Tibial nerve (tissue), 4 donors: ENCODE data around the gene EEF1AKMT4. TPM values are rescaled to one million over a fixed set of nuclear protein-coding genes. Genes with fewer than 3 reads are reported as not detected.

Source experiments
- DNase-seq, 2 donors: peaks; one replicate each; pipeline ENCODE4 v3.0.0-alpha.2; 2019; ENCODE audit warnings: low spot score in 2 of 2
- H3K27ac ChIP-seq, 4 donors: fragments of 200-600 bp; sonication (generic) in 3 of 4; one replicate each; pipeline ENCODE4 v1.5.1; 2017 to 2019; ENCODE audit warnings: mild to moderate bottlenecking in 1 of 4
- H3K27me3 ChIP-seq, 2 donors: fragments of 200-600 bp; sonication (generic) in 1 of 2; one replicate each; pipeline versions ENCODE4 v1.5.1 to v1.6.0; 2017 to 2019
- H3K36me3 ChIP-seq, 3 donors: fragments of 200-600 bp; sonication (generic); one replicate each; pipeline ENCODE4 v1.5.1; 2018 to 2019
- H3K4me1 ChIP-seq, 4 donors: fragments of 200-600 bp; sonication (generic) in 3 of 4; one replicate each; pipeline ENCODE4 v1.5.1; 2017 to 2019
- H3K4me3 ChIP-seq, 4 donors: fragments of 200-600 bp; sonication (generic) in 3 of 4; one replicate each; pipeline ENCODE4 v1.5.1; 2017 to 2019; ENCODE audit warnings: mild to moderate bottlenecking in 1 of 4, moderate library complexity in 1 of 4
- H3K9me3 ChIP-seq, 4 donors: fragments of 200-600 bp; sonication (generic) in 3 of 4; one replicate each; pipeline ENCODE4 v1.5.1; 2017 to 2019
- CTCF ChIP-seq, 5 experiments: fragments of 200-600 bp in 3 of 5; fragments of 450-650 bp in 2 of 5; sonication (generic) in 3 of 5; IDR thresholded peaks; one replicate each; pipeline ENCODE4 v1.5.1; 2016 to 2019; ENCODE audit warnings: antibody characterized with exemption in 5 of 5, mild to moderate bottlenecking in 3 of 5, moderate library complexity in 2 of 5
- EP300 ChIP-seq, 2 donors: sonication (generic); formaldehyde crosslinking; IDR thresholded peaks; one replicate each; pipeline ENCODE4 v1.6.1; 2017; ENCODE audit warnings: antibody characterized with exemption in 2 of 2, mild to moderate bottlenecking in 1 of 2
- POLR2A ChIP-seq, 2 donors: fragments of 450-650 bp; IDR thresholded peaks; one replicate each; pipeline ENCODE4 v1.6.1; 2017; ENCODE audit warnings: antibody characterized with exemption in 2 of 2, mild to moderate bottlenecking in 2 of 2, moderate library complexity in 2 of 2
- WGBS, 2 donors: methylation state at CpG; one replicate each; pipeline ENCODE4 v1.1.5; 2018; 5-methylcytosine and 5-hydroxymethylcytosine counted together
- total RNA-seq, 4 donors: library from RNA; depleted of rRNA; stranded (reverse); fragments of >200 nt; gene quantifications; one replicate each; pipeline ENCODE4 v1.1.0, GENCODE V29; 2016

EEF1AKMT4 gene
- total RNA-seq, result 1 to 10 TPM in 3 of 4 donors, under 1 TPM in 1; 0.98 to 4.8 (median 2.5) TPM

- TF ChIP-seq EP300 (IDR thresholded peaks at IDR 0.05), result peak; percentile 21 to 71
- TF ChIP-seq POLR2A (IDR thresholded peaks at IDR 0.05), result no peak
- TF ChIP-seq CTCF (IDR thresholded peaks at IDR 0.05), result peak in 4 of 5 experiments; percentile 25 to 60 (median 46)
- peaks cover 0 to 26% (median 6%) of the 10 kb centered on the region in 4 donors for H3K4me1 ChIP-seq
- peak within 1 kb of the TSS; percentile 44 to 86 (median 82) for H3K27ac ChIP-seq
- WGBS, 2 donors, result 1% methylated on average over 27 to 39 of the region's 54 CpGs
- H3K27me3 ChIP-seq, result no peaks in the 10 kb centered on the region
- peak within 1 kb of the TSS; percentile 64 to 76 (median 74) for H3K4me3 ChIP-seq
- no peaks in the 10 kb centered on the region for H3K9me3 ChIP-seq
- H3K36me3 ChIP-seq, result peaks cover 0 to 16% (median 0%) of the 10 kb centered on the region in 3 donors
- DNase-seq, result peak; percentile 89 to 92
Observed at GRCh38 chr3:184249412-184250166, at the start of gene EEF1AKMT4. TSS of gene EEF1AKMT4 (plus strand) at chr3:184249672. CDS start at chr3:184249695, 23 bp downstream.

GRCh38 chr3:184200825-184201224 lies 48.6 kb upstream of the EEF1AKMT4 start:
- DNase-seq, result no peak
- TF ChIP-seq POLR2A (IDR thresholded peaks at IDR 0.05), result no peak
- TF ChIP-seq CTCF (IDR thresholded peaks at IDR 0.05), result no peak
- TF ChIP-seq EP300 (IDR thresholded peaks at IDR 0.05), result no peak
- no peak overlapping the region for H3K4me3 ChIP-seq
- H3K4me1 ChIP-seq, result no peaks in the 10 kb centered on the region
- no peaks in the 10 kb centered on the region for H3K9me3 ChIP-seq
- H3K27ac ChIP-seq, result no peak overlapping the region
- H3K27me3 ChIP-seq, result peaks cover 0 to 2% of the 10 kb centered on the region in 2 donors
- peaks cover 0 to 15% (median 0%) of the 10 kb centered on the region in 3 donors for H3K36me3 ChIP-seq

- no peak overlapping the region for H3K4me3 ChIP-seq
- H3K27me3 ChIP-seq, result peaks cover 0 to 15% of the 10 kb centered on the region in 2 donors
- no peaks in the 10 kb centered on the region for H3K36me3 ChIP-seq
- TF ChIP-seq EP300 (IDR thresholded peaks at IDR 0.05), result no peak
- no peaks in the 10 kb centered on the region for H3K4me1 ChIP-seq
- WGBS, 2 donors, result 80 to 82% methylated on average over 8 of the region's 8 CpGs
- no peaks in the 10 kb centered on the region for H3K9me3 ChIP-seq
- DNase-seq, result no peak
- H3K27ac ChIP-seq, result no peak overlapping the region
Observed at GRCh38 chr3:184203526-184203925, 45.9 kb upstream of the EEF1AKMT4 start.

GRCh38 chr3:184209146-184209923 lies 40.1 kb upstream of the EEF1AKMT4 start:
- H3K27me3 ChIP-seq, result peaks cover 0 to 15% of the 10 kb centered on the region in 2 donors
- no peak overlapping the region for H3K27ac ChIP-seq
- WGBS, 2 donors, result 54 to 62% methylated on average over 11 of the region's 11 CpGs
- TF ChIP-seq EP300 (IDR thresholded peaks at IDR 0.05) (no peak), CTCF (IDR thresholded peaks at IDR 0.05) (no peak), POLR2A (IDR thresholded peaks at IDR 0.05) (no peak)
- no peak overlapping the region for H3K4me3 ChIP-seq
- no peaks in the 10 kb centered on the region for H3K36me3 ChIP-seq
- H3K9me3 ChIP-seq, result no peaks in the 10 kb centered on the region
- H3K4me1 ChIP-seq, result no peaks in the 10 kb centered on the region
- no peak for DNase-seq

GRCh38 chr3:184211297-184211696 lies 38.2 kb upstream of the EEF1AKMT4 start:
- H3K27me3 ChIP-seq, result peaks cover 0 to 9% of the 10 kb centered on the region in 2 donors
- no peak overlapping the region for H3K27ac ChIP-seq
- no peak overlapping the region for H3K4me3 ChIP-seq
- no peaks in the 10 kb centered on the region for H3K36me3 ChIP-seq
- no peak for DNase-seq
- WGBS, 2 donors, result 76 to 80% methylated on average over 5 of the region's 5 CpGs
- H3K4me1 ChIP-seq, result no peaks in the 10 kb centered on the region
- H3K9me3 ChIP-seq, result no peaks in the 10 kb centered on the region
- TF ChIP-seq EP300 (IDR thresholded peaks at IDR 0.05) (no peak), POLR2A (IDR thresholded peaks at IDR 0.05) (no peak), CTCF (IDR thresholded peaks at IDR 0.05) (no peak)
